Neural progenitor cell (in vitro differentiated cells): ENCODE data around the gene LMNB1. TPM values are rescaled to one million over a fixed set of nuclear protein-coding genes. Genes with fewer than 3 reads are reported as not detected.

Experiments
- DNase-seq: peaks from one replicate; pipeline ENCODE4 v3.0.0-alpha.2; 2016; ENCODE audit warnings: low spot score
- H2AFZ ChIP-seq: fragments of 200-600 bp; sonication (generic); replicated peaks from 2 replicates; pipeline ENCODE4 v1.6.1; 2016; ENCODE audit warnings: antibody characterized with exemption
- H3F3A ChIP-seq: fragments of 200-600 bp; sonication (generic); 2 replicates; pipeline ENCODE4 v1.6.1; 2016; ENCODE audit warnings: antibody characterized with exemption, low read depth
- H3K27ac ChIP-seq: fragments of 200-600 bp; sonication (generic); 2 replicates; pipeline ENCODE4 v1.5.1; 2016; ENCODE audit warnings: mild to moderate bottlenecking
- H3K27me3 ChIP-seq: fragments of 200-600 bp; sonication (generic); 2 replicates; pipeline ENCODE4 v1.6.1; 2016; ENCODE audit warnings: mild to moderate bottlenecking, moderate library complexity
- H3K36me3 ChIP-seq: fragments of 200-600 bp; sonication (generic); 2 replicates; pipeline ENCODE4 v1.5.1; 2016
- H3K4me1 ChIP-seq: fragments of 200-600 bp; sonication (generic); 2 replicates; pipeline ENCODE4 v1.6.1; 2016; ENCODE audit warnings: mixed run types
- H3K4me2 ChIP-seq: fragments of 200-600 bp; sonication (generic); 2 replicates; pipeline ENCODE4 v1.6.1; 2016
- H3K4me3 ChIP-seq: fragments of 200-600 bp; sonication (generic); 2 replicates; pipeline ENCODE4 v1.5.1; 2016
- H3K79me2 ChIP-seq: fragments of 200-600 bp; sonication (generic); 2 replicates; pipeline ENCODE4 v1.6.1; 2016; ENCODE audit warnings: low read depth
- H3K9ac ChIP-seq: fragments of 200-600 bp; sonication (generic); 2 replicates; pipeline ENCODE4 v1.6.1; 2016
- H3K9me3 ChIP-seq: fragments of 200-600 bp; sonication (generic); 2 replicates; pipeline ENCODE4 v1.5.1; 2016; ENCODE audit warnings: low read depth
- H4K20me1 ChIP-seq: fragments of 200-600 bp; sonication (generic); 2 replicates; pipeline ENCODE4 v1.6.1; 2016; ENCODE audit warnings: low read depth
- H3K27ac Mint-ChIP-seq: 3 replicates; pipeline ENCODE4 v1.8.0; 2021; ENCODE audit warnings: mixed read lengths
- H3K27me3 Mint-ChIP-seq: 2 replicates; pipeline ENCODE4 v1.8.0; 2022; ENCODE audit warnings: low read depth, mild to moderate bottlenecking, inconsistent platforms, moderate library complexity, mixed read lengths; ENCODE audit not compliant: insufficient read depth
- H3K36me3 Mint-ChIP-seq: 3 replicates; pipeline ENCODE4 v1.8.0; 2021; ENCODE audit warnings: mixed read lengths
- H3K4me1 Mint-ChIP-seq: 3 replicates; pipeline ENCODE4 v1.8.0; 2021; ENCODE audit warnings: mixed read lengths
- H3K4me3 Mint-ChIP-seq: 3 replicates; pipeline ENCODE4 v1.8.0; 2021; ENCODE audit warnings: mild to moderate bottlenecking, moderate library complexity, mixed read lengths
- H3K9me3 Mint-ChIP-seq: 3 replicates; pipeline ENCODE4 v1.8.0; 2020; ENCODE audit warnings: mixed read lengths
- EZH2 ChIP-seq: fragments of 200-600 bp; sonication (generic); IDR thresholded peaks from 2 replicates; pipeline ENCODE4 v1.6.1; 2017; ENCODE audit warnings: antibody characterized with exemption, mild to moderate bottlenecking, moderate library complexity
- EZH2phosphoT487 ChIP-seq: fragments of 200-600 bp; sonication (generic); IDR thresholded peaks from 2 replicates; pipeline ENCODE4 v1.6.1; 2017; ENCODE audit warnings: antibody characterized with exemption
- total RNA-seq: library from RNA; depleted of rRNA; stranded (reverse); fragments of >200 nt; gene quantifications from 2 replicates; pipeline ENCODE4 v1.2.3, GENCODE V29; 2015; ENCODE audit warnings: low replicate concordance
- TF ChIP-seq, protein P1 (sequence below): fragments of 200-600 bp; sonication (generic); IDR thresholded peaks from 2 replicates; pipeline ENCODE4 v1.5.1; 2017; ENCODE audit warnings: antibody characterized with exemption, mild to moderate bottlenecking

LMNB1 gene
- total RNA-seq, 1 donor from 2014 or later = 245 TPM

DNA sequence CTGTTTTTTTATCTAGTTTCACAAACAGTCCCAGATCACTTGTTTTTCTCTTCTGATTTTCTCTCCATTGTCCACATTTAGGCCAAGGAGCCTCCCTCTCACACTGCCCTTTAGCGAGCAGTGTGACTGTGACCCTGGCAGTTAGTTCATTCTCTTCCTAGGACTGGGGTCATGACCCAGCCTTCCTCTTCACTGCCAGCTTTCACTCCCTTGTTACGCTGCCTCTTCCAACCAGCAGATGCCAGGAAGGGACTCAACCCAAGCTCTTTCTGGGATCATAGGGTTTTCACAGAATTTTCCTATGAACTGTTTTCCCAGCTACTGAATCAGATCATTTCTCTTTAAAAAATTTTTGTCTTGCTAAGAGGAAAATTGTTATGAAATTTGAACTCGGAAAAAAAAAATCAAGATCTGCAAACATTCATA, 70.9 kb downstream of the LMNB1 start:
- Mint-ChIP-seq H3K27me3 (peaks cover 2% of the 10 kb centered on the region), H3K4me3 (no peak overlapping the region), H3K4me1 (peaks cover 56% of the 10 kb centered on the region), H3K36me3 (peaks cover 8% of the 10 kb centered on the region), H3K9me3 (no peaks in the 10 kb centered on the region), H3K27ac (peak overlapping the region; percentile 51)
- H2AFZ ChIP-seq = no peak overlapping the region
- H3K79me2 ChIP-seq = no peaks in the 10 kb centered on the region
- H3K4me1 ChIP-seq = peaks cover 40% of the 10 kb centered on the region
- no peak for DNase-seq
- H3K4me3 ChIP-seq = no peak overlapping the region
- no peak overlapping the region for H3K27ac ChIP-seq
- TF ChIP-seq EZH2 (no peak), EZH2phosphoT487 (no peak)
- TF ChIP-seq, protein P1, sequence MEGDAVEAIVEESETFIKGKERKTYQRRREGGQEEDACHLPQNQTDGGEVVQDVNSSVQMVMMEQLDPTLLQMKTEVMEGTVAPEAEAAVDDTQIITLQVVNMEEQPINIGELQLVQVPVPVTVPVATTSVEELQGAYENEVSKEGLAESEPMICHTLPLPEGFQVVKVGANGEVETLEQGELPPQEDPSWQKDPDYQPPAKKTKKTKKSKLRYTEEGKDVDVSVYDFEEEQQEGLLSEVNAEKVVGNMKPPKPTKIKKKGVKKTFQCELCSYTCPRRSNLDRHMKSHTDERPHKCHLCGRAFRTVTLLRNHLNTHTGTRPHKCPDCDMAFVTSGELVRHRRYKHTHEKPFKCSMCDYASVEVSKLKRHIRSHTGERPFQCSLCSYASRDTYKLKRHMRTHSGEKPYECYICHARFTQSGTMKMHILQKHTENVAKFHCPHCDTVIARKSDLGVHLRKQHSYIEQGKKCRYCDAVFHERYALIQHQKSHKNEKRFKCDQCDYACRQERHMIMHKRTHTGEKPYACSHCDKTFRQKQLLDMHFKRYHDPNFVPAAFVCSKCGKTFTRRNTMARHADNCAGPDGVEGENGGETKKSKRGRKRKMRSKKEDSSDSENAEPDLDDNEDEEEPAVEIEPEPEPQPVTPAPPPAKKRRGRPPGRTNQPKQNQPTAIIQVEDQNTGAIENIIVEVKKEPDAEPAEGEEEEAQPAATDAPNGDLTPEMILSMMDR = no peak
- H3K36me3 ChIP-seq = no peaks in the 10 kb centered on the region
- peaks cover 18% of the 10 kb centered on the region for H3F3A ChIP-seq
- H3K9me3 ChIP-seq = no peaks in the 10 kb centered on the region
- peaks cover 21% of the 10 kb centered on the region for H3K27me3 ChIP-seq
- H3K4me2 ChIP-seq = no peak overlapping the region
- H3K9ac ChIP-seq = no peak overlapping the region
- peaks cover 23% of the 10 kb centered on the region for H4K20me1 ChIP-seq

DNA sequence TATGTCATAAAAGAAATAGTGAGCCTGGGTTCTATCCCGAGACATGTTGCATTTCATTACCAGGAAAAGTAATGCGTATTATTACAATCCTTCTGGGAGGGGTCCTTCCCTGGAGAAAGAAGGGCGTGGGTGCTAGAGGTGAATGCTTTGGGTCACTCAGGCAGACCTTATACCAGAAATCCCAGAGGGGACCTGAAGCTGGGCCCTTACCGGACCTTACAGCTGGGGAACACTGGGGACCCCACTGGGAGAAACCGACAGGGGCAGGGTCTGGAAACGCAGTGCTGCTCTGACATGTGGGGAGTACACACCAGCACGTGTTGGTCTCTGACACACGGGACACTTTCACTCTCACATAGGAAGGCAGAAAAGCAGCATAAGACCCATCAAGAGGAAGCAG, 71.3 kb downstream of the LMNB1 start:
- H3K27me3 Mint-ChIP-seq = peaks cover 2% of the 10 kb centered on the region

DNA sequence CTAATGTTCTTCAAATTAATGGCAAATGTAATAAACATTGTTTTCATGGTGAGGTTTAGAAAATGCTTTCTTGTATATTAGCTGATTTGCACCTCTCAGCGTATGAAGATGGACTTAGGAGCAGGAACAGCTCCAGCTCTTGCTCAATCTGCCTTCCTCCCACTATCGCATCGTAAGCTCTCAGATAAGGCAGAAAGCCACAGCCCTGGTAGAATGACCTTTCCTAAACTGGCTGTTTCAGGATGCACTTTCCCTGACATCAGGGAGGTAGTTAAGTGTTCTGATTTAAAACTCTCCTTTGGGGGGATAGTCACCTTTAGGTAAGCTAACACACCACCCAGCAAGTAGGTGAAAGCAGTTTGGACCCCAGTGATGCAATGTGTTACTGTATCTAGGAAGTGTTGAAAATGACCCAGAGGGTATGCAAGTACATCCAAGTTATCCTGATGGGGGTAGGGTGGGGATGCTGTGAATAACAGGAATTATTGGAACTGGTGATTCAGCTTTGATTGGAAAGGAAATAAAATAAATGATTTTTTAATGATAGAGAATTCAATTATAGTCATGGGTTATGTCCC, 72.3 kb downstream of the LMNB1 start:
- no peaks in the 10 kb centered on the region for H3K9me3 ChIP-seq
- TF ChIP-seq EZH2phosphoT487 (no peak), EZH2 (no peak)
- H3K4me2 ChIP-seq = no peak overlapping the region
- Mint-ChIP-seq H3K4me3 (no peak overlapping the region), H3K27ac (no peak overlapping the region), H3K4me1 (peaks cover 63% of the 10 kb centered on the region), H3K27me3 (peaks cover 2% of the 10 kb centered on the region), H3K9me3 (no peaks in the 10 kb centered on the region), H3K36me3 (peaks cover 14% of the 10 kb centered on the region)
- peaks cover 7% of the 10 kb centered on the region for H3K27me3 ChIP-seq
- H2AFZ ChIP-seq = no peak overlapping the region
- H4K20me1 ChIP-seq = peaks cover 18% of the 10 kb centered on the region
- H3K4me1 ChIP-seq = peaks cover 40% of the 10 kb centered on the region
- DNase-seq = no peak
- H3F3A ChIP-seq = peaks cover 18% of the 10 kb centered on the region
- H3K9ac ChIP-seq = no peak overlapping the region
- H3K4me3 ChIP-seq = no peak overlapping the region
- H3K79me2 ChIP-seq = no peaks in the 10 kb centered on the region
- no peaks in the 10 kb centered on the region for H3K36me3 ChIP-seq
- H3K27ac ChIP-seq = no peak overlapping the region

More for the DNA sequence above, 71.3 kb downstream of the LMNB1 start:
- Mint-ChIP-seq H3K36me3 (peaks cover 10% of the 10 kb centered on the region), H3K27ac (peak overlapping the region; percentile 51), H3K4me1 (peaks cover 59% of the 10 kb centered on the region), H3K4me3 (no peak overlapping the region), H3K9me3 (no peaks in the 10 kb centered on the region)
- Histone ChIP-seq H3K9ac (no peak overlapping the region), H3K79me2 (no peaks in the 10 kb centered on the region), H3K4me1 (peaks cover 40% of the 10 kb centered on the region), H4K20me1 (peaks cover 19% of the 10 kb centered on the region), H3K4me3 (no peak overlapping the region), H3F3A (peaks cover 18% of the 10 kb centered on the region), H2AFZ (no peak overlapping the region), H3K9me3 (no peaks in the 10 kb centered on the region), H3K27me3 (peaks cover 16% of the 10 kb centered on the region), H3K27ac (no peak overlapping the region), H3K4me2 (no peak overlapping the region), H3K36me3 (no peaks in the 10 kb centered on the region)
- TF ChIP-seq, protein P1 = no peak
- TF ChIP-seq EZH2phosphoT487 (no peak), EZH2 (no peak)
- no peak for DNase-seq

DNA sequence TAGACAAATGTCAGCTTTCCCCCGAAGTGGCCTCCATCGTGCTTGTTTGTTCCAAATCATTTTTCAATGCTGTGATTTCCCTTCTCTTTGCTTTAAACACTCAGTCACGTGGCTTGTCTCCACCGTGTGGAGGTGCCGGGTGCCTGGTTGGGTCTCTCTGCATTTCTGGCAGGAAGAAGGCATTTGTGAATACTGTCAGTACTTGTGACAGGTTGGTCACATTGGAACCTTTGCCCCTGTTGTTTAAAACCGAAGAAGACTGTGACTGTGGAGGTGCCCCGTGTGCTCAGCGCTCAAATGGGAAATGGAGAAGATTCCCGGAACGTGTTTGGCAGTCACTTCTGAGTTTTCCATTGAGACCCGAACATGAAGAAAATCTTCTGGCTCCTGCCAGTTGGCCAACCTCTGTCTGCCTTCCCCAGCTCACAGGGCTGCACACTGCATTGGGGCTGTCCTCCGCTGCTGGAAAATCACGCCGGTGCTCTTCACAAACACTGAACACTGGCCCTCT, 74.6 kb downstream of the LMNB1 start:
- no peaks in the 10 kb centered on the region for H3K79me2 ChIP-seq
- no peak overlapping the region for H3K4me2 ChIP-seq
- H3K36me3 Mint-ChIP-seq = peaks cover 24% of the 10 kb centered on the region
- H4K20me1 ChIP-seq = peaks cover 11% of the 10 kb centered on the region
- H3K4me3 Mint-ChIP-seq = no peak overlapping the region
- TF ChIP-seq EZH2phosphoT487 = no peak
- TF ChIP-seq, protein P1 = no peak
- no peak for TF ChIP-seq EZH2
- peaks cover 11% of the 10 kb centered on the region for H3F3A ChIP-seq
- no peak overlapping the region for H3K9ac ChIP-seq
- H3K4me1 Mint-ChIP-seq = peaks cover 56% of the 10 kb centered on the region
- no peaks in the 10 kb centered on the region for H3K9me3 ChIP-seq
- H3K4me1 ChIP-seq = peaks cover 29% of the 10 kb centered on the region
- H3K9me3 Mint-ChIP-seq = no peaks in the 10 kb centered on the region
- no peaks in the 10 kb centered on the region for H3K27me3 ChIP-seq
- no peak overlapping the region for H3K4me3 ChIP-seq
- H3K27ac Mint-ChIP-seq = peak overlapping the region; percentile 17
- H3K27me3 Mint-ChIP-seq = peaks cover 2% of the 10 kb centered on the region
- H3K36me3 ChIP-seq = no peaks in the 10 kb centered on the region
- DNase-seq = no peak
- H3K27ac ChIP-seq = no peak overlapping the region
- no peak overlapping the region for H2AFZ ChIP-seq
